DND-41 (cell line): ENCODE results near the gene CCDC92B.

ENCODE experiments used
- ATAC-seq: fragments of 200-7000 bp; cut with Tn5 transposase; 3 replicates; pipeline ENCODE4 v1.9.1; 2021; ENCODE audit warnings: low read depth; ENCODE audit not compliant: insufficient read depth
- DNase-seq: peaks from one replicate; pipeline ENCODE4 v3.0.0-alpha.2; 2020
- H2AFZ ChIP-seq: 2 replicates; pipeline ENCODE4 v1.6.0; 2012; ENCODE audit warnings: low read depth, low read length
- H3K27ac ChIP-seq: 2 replicates; pipeline ENCODE4 v1.5.1; 2012; ENCODE audit warnings: low read length, inconsistent platforms
- H3K27me3 ChIP-seq: fragments of 200-600 bp; sonication (generic); 2 replicates; pipeline ENCODE4 v1.6.0; 2012; ENCODE audit warnings: low read length, mild to moderate bottlenecking, inconsistent platforms; ENCODE audit not compliant: insufficient read depth, poor library complexity
- H3K36me3 ChIP-seq: 2 replicates; pipeline ENCODE4 v1.5.1; 2012; ENCODE audit warnings: low read length, inconsistent platforms; ENCODE audit not compliant: insufficient read depth
- H3K4me1 ChIP-seq: 2 replicates; pipeline ENCODE4 v1.5.1; 2012; ENCODE audit warnings: mild to moderate bottlenecking, low read length; ENCODE audit not compliant: insufficient read depth
- H3K4me2 ChIP-seq: 2 replicates; pipeline ENCODE4 v1.6.0; 2012; ENCODE audit warnings: mild to moderate bottlenecking, moderate library complexity, low read length, inconsistent platforms; ENCODE audit not compliant: insufficient read depth
- H3K4me3 ChIP-seq, 2 experiments: fragments of 200-600 bp in 1 of 2; shearing (Covaris generic) in 1 of 2; 2 replicates each; pipeline ENCODE4 v1.5.1; 2012 to 2016; ENCODE audit warnings: inconsistent platforms in 2 of 2, low read length in 2 of 2, mild to moderate bottlenecking in 2 of 2, low read depth in 1 of 2, moderate library complexity in 1 of 2
- H3K79me2 ChIP-seq: 2 replicates; pipeline ENCODE4 v1.6.0; 2012; ENCODE audit warnings: low read length, inconsistent platforms; ENCODE audit not compliant: insufficient read depth
- H3K9ac ChIP-seq: 2 replicates; pipeline ENCODE4 v1.6.0; 2012; ENCODE audit warnings: low read depth, mild to moderate bottlenecking, inconsistent platforms, low read length, moderate library complexity
- H3K9me3 ChIP-seq: 2 replicates; pipeline ENCODE4 v1.5.1; 2012; ENCODE audit warnings: low read length, moderate library complexity, mild to moderate bottlenecking, inconsistent platforms; ENCODE audit not compliant: insufficient read depth, severe bottlenecking
- H4K20me1 ChIP-seq: 2 replicates; pipeline ENCODE4 v1.6.0; 2012; ENCODE audit warnings: low read length; ENCODE audit not compliant: insufficient read depth
- EZH2 ChIP-seq: IDR thresholded peaks from 3 replicates; pipeline ENCODE4 v1.6.1; 2012; ENCODE audit warnings: borderline replicate concordance, low read depth, mild to moderate bottlenecking, moderate library complexity, low read length, inconsistent platforms; ENCODE audit not compliant: severe bottlenecking
- TF ChIP-seq, protein P1 (sequence below): IDR thresholded peaks from 2 replicates; pipeline ENCODE4 v1.5.1; 2012; ENCODE audit warnings: borderline replicate concordance, low read length, moderate library complexity, mild to moderate bottlenecking; ENCODE audit not compliant: poor library complexity, severe bottlenecking; ENCODE audit errors: extremely low read depth

Gene CCDC92B

DNA sequence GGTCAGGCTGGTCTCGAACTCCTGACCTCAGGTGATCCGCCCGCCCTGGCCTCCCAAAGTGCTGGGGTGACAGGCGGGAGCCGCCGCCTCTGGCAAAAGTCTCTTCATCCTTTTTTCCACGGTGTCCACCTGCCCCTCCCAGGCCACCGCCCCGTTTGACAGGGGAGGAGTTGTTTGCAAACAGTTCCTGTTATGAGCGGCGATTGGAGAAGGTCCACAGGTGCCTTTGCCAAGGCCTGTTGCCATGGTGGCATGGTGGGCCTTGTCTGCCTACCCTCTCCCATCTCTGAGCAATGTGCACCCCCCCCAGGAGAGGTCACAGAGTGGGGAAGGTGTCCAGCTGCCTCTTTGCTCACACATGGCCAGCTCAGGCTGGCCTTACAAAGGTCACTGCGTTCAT lies 30.8 kb upstream of the CCDC92B start:
- Histone ChIP-seq H3K36me3 (no peaks in the 10 kb centered on the region), H3K27ac (no peak overlapping the region), H3K9me3 (no peaks in the 10 kb centered on the region), H2AFZ (no peak overlapping the region), H3K4me2 (no peak overlapping the region), H3K9ac (no peak overlapping the region), H3K4me1 (no peaks in the 10 kb centered on the region), H3K79me2 (no peaks in the 10 kb centered on the region), H4K20me1 (peaks cover 6% of the 10 kb centered on the region), H3K4me3 (no peak overlapping the region), H3K27me3 (peaks cover 12% of the 10 kb centered on the region)
- ATAC-seq (no peak), DNase-seq (no peak)
- TF ChIP-seq EZH2, result no peak
- TF ChIP-seq, protein P1, sequence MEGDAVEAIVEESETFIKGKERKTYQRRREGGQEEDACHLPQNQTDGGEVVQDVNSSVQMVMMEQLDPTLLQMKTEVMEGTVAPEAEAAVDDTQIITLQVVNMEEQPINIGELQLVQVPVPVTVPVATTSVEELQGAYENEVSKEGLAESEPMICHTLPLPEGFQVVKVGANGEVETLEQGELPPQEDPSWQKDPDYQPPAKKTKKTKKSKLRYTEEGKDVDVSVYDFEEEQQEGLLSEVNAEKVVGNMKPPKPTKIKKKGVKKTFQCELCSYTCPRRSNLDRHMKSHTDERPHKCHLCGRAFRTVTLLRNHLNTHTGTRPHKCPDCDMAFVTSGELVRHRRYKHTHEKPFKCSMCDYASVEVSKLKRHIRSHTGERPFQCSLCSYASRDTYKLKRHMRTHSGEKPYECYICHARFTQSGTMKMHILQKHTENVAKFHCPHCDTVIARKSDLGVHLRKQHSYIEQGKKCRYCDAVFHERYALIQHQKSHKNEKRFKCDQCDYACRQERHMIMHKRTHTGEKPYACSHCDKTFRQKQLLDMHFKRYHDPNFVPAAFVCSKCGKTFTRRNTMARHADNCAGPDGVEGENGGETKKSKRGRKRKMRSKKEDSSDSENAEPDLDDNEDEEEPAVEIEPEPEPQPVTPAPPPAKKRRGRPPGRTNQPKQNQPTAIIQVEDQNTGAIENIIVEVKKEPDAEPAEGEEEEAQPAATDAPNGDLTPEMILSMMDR, result no peak

DNA sequence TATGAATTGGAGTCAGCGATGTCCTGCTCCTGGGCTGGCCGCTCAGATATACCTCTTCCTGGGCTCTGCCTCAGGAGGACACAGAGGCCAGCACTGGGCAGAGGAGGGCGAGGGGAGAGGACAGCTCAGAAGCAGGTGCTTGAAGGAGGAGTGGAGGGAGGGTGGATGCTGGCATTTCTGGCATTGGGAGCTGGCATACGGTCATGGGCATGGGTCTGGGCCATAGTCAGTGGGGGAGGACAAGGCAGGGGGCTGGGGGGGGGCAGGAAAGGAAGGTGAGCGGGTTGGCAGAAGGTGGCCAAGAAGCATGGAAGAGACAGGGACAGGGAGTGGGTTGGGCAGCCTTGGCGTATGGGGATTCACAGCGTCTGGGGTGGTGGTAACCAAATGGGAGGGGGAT lies 30.1 kb upstream of the CCDC92B start:
- H3K9me3 ChIP-seq, result no peaks in the 10 kb centered on the region
- no peak overlapping the region for H3K27ac ChIP-seq
- no peaks in the 10 kb centered on the region for H3K36me3 ChIP-seq
- ATAC-seq (no peak), DNase-seq (no peak)
- no peaks in the 10 kb centered on the region for H3K4me1 ChIP-seq
- no peak overlapping the region for H3K9ac ChIP-seq
- no peak overlapping the region for H3K4me3 ChIP-seq
- H3K4me2 ChIP-seq, result no peak overlapping the region
- H2AFZ ChIP-seq, result no peak overlapping the region
- H4K20me1 ChIP-seq, result peaks cover 6% of the 10 kb centered on the region
- TF ChIP-seq, protein P1, result no peak
- TF ChIP-seq EZH2, result no peak
- H3K79me2 ChIP-seq, result no peaks in the 10 kb centered on the region
- H3K27me3 ChIP-seq, result peaks cover 12% of the 10 kb centered on the region

DNA sequence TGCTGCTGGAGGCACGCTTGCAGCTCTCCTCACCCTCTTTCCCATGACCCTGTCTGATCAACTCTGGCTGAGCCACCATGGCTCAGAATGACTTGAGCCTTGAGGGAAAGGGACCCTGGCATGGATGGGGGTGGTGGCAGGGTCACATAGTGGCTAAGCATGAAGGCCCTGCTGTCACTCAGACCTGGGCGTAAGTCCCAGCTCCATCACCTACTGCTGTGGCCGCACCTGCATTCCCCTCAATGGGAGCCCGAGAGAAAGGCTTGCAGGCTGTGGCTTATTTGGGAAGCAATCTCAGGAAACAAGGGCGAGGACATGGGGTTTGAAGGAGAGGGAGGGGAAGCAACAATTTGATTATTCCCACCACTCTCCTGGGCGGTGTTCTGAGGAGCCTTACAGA lies 29.0 kb upstream of the CCDC92B start:
- Histone ChIP-seq H3K27me3 (peaks cover 12% of the 10 kb centered on the region), H4K20me1 (peaks cover 6% of the 10 kb centered on the region), H3K4me1 (no peaks in the 10 kb centered on the region), H3K27ac (no peak overlapping the region), H3K9ac (no peak overlapping the region), H3K4me3 (no peak overlapping the region), H3K79me2 (no peaks in the 10 kb centered on the region), H3K4me2 (no peak overlapping the region), H3K9me3 (no peaks in the 10 kb centered on the region), H2AFZ (no peak overlapping the region), H3K36me3 (no peaks in the 10 kb centered on the region)
- no peak for ATAC-seq
- TF ChIP-seq, protein P1, result no peak
- TF ChIP-seq EZH2, result no peak
- no peak for DNase-seq

DNA sequence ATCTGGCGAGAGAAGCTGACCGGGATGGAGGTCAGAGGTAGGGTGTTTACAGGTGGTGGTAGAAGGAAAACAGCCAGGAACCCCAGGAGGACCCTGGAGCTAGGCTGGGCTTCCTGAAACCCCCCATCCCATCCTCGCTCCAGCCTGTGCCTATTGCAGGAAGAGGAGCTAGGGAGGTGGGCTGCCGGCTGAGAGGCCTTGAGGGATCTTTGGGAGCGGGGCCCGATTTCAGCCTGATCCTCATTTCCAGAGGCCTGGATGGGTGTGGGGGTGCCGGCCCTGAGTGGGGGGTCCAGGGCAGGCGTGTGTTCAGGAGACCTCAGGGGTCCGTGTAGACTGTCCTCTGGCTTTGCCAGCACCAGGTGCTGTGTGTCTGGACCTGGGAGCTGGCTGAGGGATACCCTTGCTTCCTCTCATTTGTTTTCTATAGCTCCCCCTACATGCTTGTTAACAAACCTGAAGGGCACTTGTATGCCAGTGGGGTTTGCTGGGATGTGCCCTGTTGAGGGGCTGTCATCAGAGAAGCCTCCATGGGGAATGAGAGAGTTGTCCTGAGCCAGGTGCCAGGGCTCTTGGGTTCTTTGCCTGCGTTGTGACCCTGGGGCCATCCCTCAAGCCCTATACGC lies 27.9 kb upstream of the CCDC92B start:
- TF ChIP-seq, protein P1, result no peak
- TF ChIP-seq EZH2, result no peak
- no peak for DNase-seq
- no peaks in the 10 kb centered on the region for H3K36me3 ChIP-seq
- H3K9me3 ChIP-seq, result no peaks in the 10 kb centered on the region
- H3K9ac ChIP-seq, result no peak overlapping the region
- H3K27me3 ChIP-seq, result peaks cover 12% of the 10 kb centered on the region
- H3K4me1 ChIP-seq, result no peaks in the 10 kb centered on the region
- ATAC-seq, result no peak
- peaks cover 6% of the 10 kb centered on the region for H4K20me1 ChIP-seq
- H2AFZ ChIP-seq, result no peak overlapping the region
- H3K27ac ChIP-seq, result no peak overlapping the region
- no peaks in the 10 kb centered on the region for H3K79me2 ChIP-seq
- H3K4me3 ChIP-seq, result no peak overlapping the region
- H3K4me2 ChIP-seq, result no peak overlapping the region
